HCT116 (cell line): ENCODE results near the gene AGAP1. TPM values are rescaled to one million over a fixed set of nuclear protein-coding genes. Genes with fewer than 3 reads are reported as not detected.

Source experiments
- ATAC-seq: fragments of 200-7000 bp; cut with Tn5 transposase; 2 replicates; pipeline ENCODE4 v1.9.1; 2020; ENCODE audit warnings: mild to moderate bottlenecking, moderate library complexity
- BruUV-seq: library from RNA; stranded (reverse); fragments of 400-500 nt; replicated peaks from 2 replicates; lab custom pipeline; 2021; lab: Mats Ljungman, UMichigan
- CTCF ChIA-PET: fragments of 300-600 bp; sonication (Branson Sonifier 250); formaldehyde crosslinking; loops from one replicate; lab custom pipeline; 2021; ENCODE audit warnings: antibody characterized with exemption; lab: Charles Lee
- POLR2A ChIA-PET: fragments of 300-600, 350-600 bp; sonication (Branson Sonifier 250); formaldehyde crosslinking; loops from one replicate; lab custom pipeline; 2021; ENCODE audit warnings: antibody characterized with exemption; lab: Charles Lee
- RAD21 ChIA-PET, 2 experiments: fragments of 300-600 bp; sonication (Branson Sonifier 250); formaldehyde crosslinking; loops; one replicate each; lab custom pipeline; 2023; ENCODE audit warnings: low total read pairs in 2 of 2; ENCODE audit not compliant: uncharacterized antibody in 2 of 2, unreplicated experiment in 2 of 2, low non-redundant PET in 1 of 2; lab: Charles Lee
- DNase-seq: peaks from one replicate; pipeline ENCODE4 v3.0.0-alpha.2; 2010; ENCODE audit warnings: low read depth, low spot score
- H2AFZ ChIP-seq: fragments of 200-600 bp; shearing (Covaris generic), sonication (generic); 2 replicates; pipeline ENCODE4 v1.6.1; 2017; ENCODE audit warnings: low read depth, mixed run types, mixed read lengths, antibody characterized with exemption, low read length; ENCODE audit not compliant: poor library complexity, severe bottlenecking
- H3K27ac ChIP-seq: 2 replicates; pipeline ENCODE4 v1.5.1; 2012; ENCODE audit warnings: low read depth, low read length
- H3K27me3 ChIP-seq: fragments of 200-600 bp; sonication (generic); 2 replicates; pipeline ENCODE4 v1.6.1; 2016; ENCODE audit warnings: mixed run types, low read length, mixed read lengths; ENCODE audit not compliant: insufficient read depth
- H3K36me3 ChIP-seq, 2 experiments: fragments of 200-500 bp in 1 of 2; fragments of 200-600 bp in 1 of 2; sonication (Bioruptor generic) in 1 of 2; sonication (generic) in 1 of 2; 2 replicates each; pipeline versions ENCODE4 v1.5.1 to v1.6.1; 2014 to 2016; ENCODE audit warnings: low read length in 2 of 2, inconsistent platforms in 1 of 2, mixed read lengths in 1 of 2, mixed run types in 1 of 2; ENCODE audit not compliant: insufficient read depth in 2 of 2, control insufficient read depth in 1 of 2
- H3K4me1 ChIP-seq, 2 experiments: fragments of 200-600 bp in 1 of 2; sonication (generic) in 1 of 2; 2 replicates each; pipeline versions ENCODE4 v1.5.1 to v1.6.1; 2012 to 2017; ENCODE audit warnings: low read length in 2 of 2, inconsistent platforms in 1 of 2, mild to moderate bottlenecking in 1 of 2, mixed read lengths in 1 of 2, mixed run types in 1 of 2, moderate library complexity in 1 of 2; ENCODE audit not compliant: insufficient read depth in 2 of 2, control insufficient read depth in 1 of 2
- H3K4me2 ChIP-seq: fragments of 200-600 bp; sonication (generic); 2 replicates; pipeline ENCODE4 v1.6.1; 2017; ENCODE audit warnings: mixed run types, low read length, mixed read lengths
- H3K4me3 ChIP-seq, 2 experiments: fragments of 200-600 bp in 1 of 2; sonication (generic) in 1 of 2; replicated peaks in 1 of 2; 2 replicates each; pipeline ENCODE4 v1.5.1; 2011 to 2016; ENCODE audit warnings: low read length in 2 of 2, control low read depth in 1 of 2, low read depth in 1 of 2, mild to moderate bottlenecking in 1 of 2, mixed read lengths in 1 of 2, mixed run types in 1 of 2
- H3K79me2 ChIP-seq: fragments of 200-600 bp; sonication (generic); 2 replicates; pipeline ENCODE4 v1.6.1; 2017; ENCODE audit warnings: mild to moderate bottlenecking, mixed run types, low read length, moderate library complexity, mixed read lengths; ENCODE audit not compliant: insufficient read depth
- H3K9ac ChIP-seq: fragments of 200-600 bp; sonication (generic); 2 replicates; pipeline ENCODE4 v1.6.1; 2016; ENCODE audit warnings: low read length, mixed read lengths
- H3K9me2 ChIP-seq: fragments of 200-600 bp; sonication (generic), shearing (Covaris generic); 2 replicates; pipeline ENCODE4 v1.6.1; 2017; ENCODE audit warnings: mixed run types, mild to moderate bottlenecking, moderate library complexity; ENCODE audit not compliant: insufficient read depth
- H3K9me3 ChIP-seq, 2 experiments: fragments of 200-500 bp in 1 of 2; fragments of 200-600 bp in 1 of 2; sonication (Bioruptor generic) in 1 of 2; sonication (generic) in 1 of 2; 2 replicates each; pipeline ENCODE4 v1.6.1; 2014 to 2017; ENCODE audit warnings: low read length in 2 of 2, mixed read lengths in 2 of 2, inconsistent platforms in 1 of 2, low read depth in 1 of 2, mild to moderate bottlenecking in 1 of 2, mixed run types in 1 of 2, moderate library complexity in 1 of 2; ENCODE audit not compliant: control insufficient read depth in 1 of 2, insufficient read depth in 1 of 2
- H4K20me1 ChIP-seq: fragments of 200-600 bp; sonication (generic), shearing (Covaris generic); 2 replicates; pipeline ENCODE4 v1.6.1; 2017; ENCODE audit warnings: mixed run types, mild to moderate bottlenecking, moderate library complexity; ENCODE audit not compliant: insufficient read depth
- EGR1 ChIP-seq: IDR thresholded peaks from 2 replicates; pipeline ENCODE4 v1.6.1; 2012; ENCODE audit warnings: low read depth
- EZH2phosphoT487 ChIP-seq: fragments of 200-600 bp; IDR thresholded peaks from 2 replicates; pipeline ENCODE4 v1.6.1; 2018; ENCODE audit warnings: antibody characterized with exemption, borderline replicate concordance
- SIN3A ChIP-seq: IDR thresholded peaks from 2 replicates; pipeline ENCODE4 v1.6.1; 2012; ENCODE audit warnings: low read depth
- SRF ChIP-seq: IDR thresholded peaks from 2 replicates; pipeline ENCODE4 v1.6.1; 2012; ENCODE audit warnings: low read depth
- ZNF274 ChIP-seq: fragments of 200-500 bp; sonication (Bioruptor generic); IDR thresholded peaks from 2 replicates; pipeline ENCODE4 v1.6.1; 2014; ENCODE audit warnings: mild to moderate bottlenecking, low read depth, low read length, inconsistent platforms
- intact Hi-C: fragments of 100-400 bp; cut with micrococcal nuclease; formaldehyde crosslinking; loops from 2 replicates; pipeline ENCODE4 v1.10.0; 2022
- total RNA-seq: library from RNA; stranded (reverse); gene quantifications from one replicate; pipeline ENCODE4 v1.2.1, GENCODE V29; 2021; ENCODE audit not compliant: unreplicated experiment
- TF ChIP-seq, protein P1 (sequence below): IDR thresholded peaks from 2 replicates; pipeline ENCODE4 v1.6.1; 2012
- TF ChIP-seq, protein P2 (sequence below): IDR thresholded peaks from 2 replicates; pipeline ENCODE4 v1.6.1; 2012
- TF ChIP-seq, protein P3 (sequence below): IDR thresholded peaks from 2 replicates; pipeline ENCODE4 v1.6.1; 2011; ENCODE audit warnings: mild to moderate bottlenecking, low read length, moderate library complexity; ENCODE audit not compliant: insufficient replicate concordance; ENCODE audit errors: extremely low read depth
- TF ChIP-seq, protein P4 (sequence below), 3 experiments: fragments of 200-600 bp in 1 of 3; sonication (generic) in 1 of 3; IDR thresholded peaks in 2 of 3; conservative IDR thresholded peaks in 1 of 3; 2 replicates each; pipeline ENCODE4 v1.5.1; 2012 to 2017; ENCODE audit warnings: low read depth in 2 of 3, low read length in 2 of 3, antibody characterized with exemption in 1 of 3, borderline replicate concordance in 1 of 3, control low read depth in 1 of 3, mild to moderate bottlenecking in 1 of 3, mixed read lengths in 1 of 3, mixed run types in 1 of 3, moderate library complexity in 1 of 3; ENCODE audit not compliant: insufficient read depth in 1 of 3

AGAP1 gene
- total RNA-seq, 1 experiment from 2014 or later = 43.8 TPM

DNA sequence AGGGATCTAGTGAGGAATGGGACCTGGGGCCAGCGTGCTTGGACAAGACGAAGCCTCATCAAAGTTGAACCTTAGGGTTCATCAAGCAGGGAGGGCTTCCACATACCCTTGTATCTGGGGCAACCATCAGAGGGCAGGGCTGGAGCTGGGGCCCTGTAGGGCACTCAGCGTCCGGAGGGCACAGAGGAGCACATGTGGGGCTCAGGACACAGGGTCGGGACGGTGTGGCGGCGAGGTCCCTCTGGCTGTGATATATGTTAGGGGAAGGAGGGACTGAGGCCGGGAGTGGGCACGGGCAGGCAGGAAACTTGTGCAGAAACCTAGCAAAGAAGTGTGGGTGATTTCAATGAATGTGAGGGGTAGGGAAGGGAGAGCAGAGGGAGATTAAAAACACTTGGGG is 244.0 kb downstream of the AGAP1 start:
- no peak overlapping the region for H3K9ac ChIP-seq
- RAD21 ChIA-PET = no interaction called here
- no peaks in the 10 kb centered on the region for H3K9me3 ChIP-seq
- no peaks in the 10 kb centered on the region for H4K20me1 ChIP-seq
- no peak for TF ChIP-seq EZH2phosphoT487
- no peak for TF ChIP-seq SRF
- H3K79me2 ChIP-seq = peaks cover 14% of the 10 kb centered on the region; the same call in 1 of the 2 replicates
- intact Hi-C loops = no loop called here
- H3K4me1 ChIP-seq = no peaks in the 10 kb centered on the region
- ATAC-seq (no peak), DNase-seq (no peak)
- H3K36me3 ChIP-seq = no peaks in the 10 kb centered on the region
- H3K27ac ChIP-seq = no peak overlapping the region
- H3K4me3 ChIP-seq = no peak overlapping the region
- POLR2A ChIA-PET = no interaction called here
- H2AFZ ChIP-seq = no peak overlapping the region
- no TSS peak for BruUV-seq
- no peaks in the 10 kb centered on the region for H3K9me2 ChIP-seq
- H3K27me3 ChIP-seq = no peaks in the 10 kb centered on the region
- CTCF ChIA-PET = no interaction called here
- H3K4me2 ChIP-seq = no peak overlapping the region

DNA sequence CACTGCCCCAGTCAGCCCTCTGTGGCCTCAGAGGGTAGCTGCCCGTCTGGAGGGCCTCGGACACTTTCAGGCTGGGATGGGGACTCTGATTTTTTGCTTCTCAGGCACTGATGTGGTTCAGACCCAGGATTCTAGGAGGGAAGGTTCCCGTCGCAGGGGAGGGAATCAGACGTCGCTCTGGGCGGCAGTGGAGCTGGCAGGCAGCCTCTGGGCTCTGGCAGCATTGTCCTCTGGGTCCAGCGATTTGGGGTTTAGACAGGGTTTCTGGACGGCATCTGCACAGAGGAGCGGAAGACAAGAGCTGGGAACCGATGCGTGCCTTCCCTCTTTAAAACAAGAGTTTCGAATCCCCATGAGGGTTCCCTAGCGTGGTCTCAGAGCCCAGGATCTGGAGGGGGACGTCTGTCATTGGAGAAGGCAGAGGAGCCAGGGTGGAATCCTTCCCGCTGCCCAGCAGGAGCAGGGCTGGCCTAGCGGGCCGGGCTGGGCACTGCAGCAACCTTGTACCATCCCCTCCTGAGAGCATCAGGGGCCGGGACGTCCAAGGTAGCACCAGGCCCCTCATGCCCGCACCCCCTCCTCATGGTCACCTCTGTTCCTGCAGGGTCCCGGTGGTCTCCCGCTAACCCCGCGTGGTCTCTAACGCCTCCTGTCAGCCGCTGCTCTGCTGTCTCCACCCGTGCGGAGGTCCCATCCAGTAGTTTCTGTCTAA is 246.0 kb downstream of the AGAP1 start:
- Histone ChIP-seq H3K27ac (no peak overlapping the region), H3K4me2 (no peak overlapping the region), H3K9ac (no peak overlapping the region), H3K4me3 (no peak overlapping the region)
- ATAC-seq = no peak
- TF ChIP-seq EGR1 (no peak), ZNF274 (no peak), SIN3A (no peak)
- TF ChIP-seq, protein P1, sequence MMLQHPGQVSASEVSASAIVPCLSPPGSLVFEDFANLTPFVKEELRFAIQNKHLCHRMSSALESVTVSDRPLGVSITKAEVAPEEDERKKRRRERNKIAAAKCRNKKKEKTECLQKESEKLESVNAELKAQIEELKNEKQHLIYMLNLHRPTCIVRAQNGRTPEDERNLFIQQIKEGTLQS = no peak
- TF ChIP-seq, protein P2, sequence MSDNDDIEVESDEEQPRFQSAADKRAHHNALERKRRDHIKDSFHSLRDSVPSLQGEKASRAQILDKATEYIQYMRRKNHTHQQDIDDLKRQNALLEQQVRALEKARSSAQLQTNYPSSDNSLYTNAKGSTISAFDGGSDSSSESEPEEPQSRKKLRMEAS = no peak
- TF ChIP-seq, protein P3, sequence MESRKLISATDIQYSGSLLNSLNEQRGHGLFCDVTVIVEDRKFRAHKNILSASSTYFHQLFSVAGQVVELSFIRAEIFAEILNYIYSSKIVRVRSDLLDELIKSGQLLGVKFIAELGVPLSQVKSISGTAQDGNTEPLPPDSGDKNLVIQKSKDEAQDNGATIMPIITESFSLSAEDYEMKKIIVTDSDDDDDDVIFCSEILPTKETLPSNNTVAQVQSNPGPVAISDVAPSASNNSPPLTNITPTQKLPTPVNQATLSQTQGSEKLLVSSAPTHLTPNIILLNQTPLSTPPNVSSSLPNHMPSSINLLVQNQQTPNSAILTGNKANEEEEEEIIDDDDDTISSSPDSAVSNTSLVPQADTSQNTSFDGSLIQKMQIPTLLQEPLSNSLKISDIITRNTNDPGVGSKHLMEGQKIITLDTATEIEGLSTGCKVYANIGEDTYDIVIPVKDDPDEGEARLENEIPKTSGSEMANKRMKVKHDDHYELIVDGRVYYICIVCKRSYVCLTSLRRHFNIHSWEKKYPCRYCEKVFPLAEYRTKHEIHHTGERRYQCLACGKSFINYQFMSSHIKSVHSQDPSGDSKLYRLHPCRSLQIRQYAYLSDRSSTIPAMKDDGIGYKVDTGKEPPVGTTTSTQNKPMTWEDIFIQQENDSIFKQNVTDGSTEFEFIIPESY = no peak
- TF ChIP-seq, protein P4, sequence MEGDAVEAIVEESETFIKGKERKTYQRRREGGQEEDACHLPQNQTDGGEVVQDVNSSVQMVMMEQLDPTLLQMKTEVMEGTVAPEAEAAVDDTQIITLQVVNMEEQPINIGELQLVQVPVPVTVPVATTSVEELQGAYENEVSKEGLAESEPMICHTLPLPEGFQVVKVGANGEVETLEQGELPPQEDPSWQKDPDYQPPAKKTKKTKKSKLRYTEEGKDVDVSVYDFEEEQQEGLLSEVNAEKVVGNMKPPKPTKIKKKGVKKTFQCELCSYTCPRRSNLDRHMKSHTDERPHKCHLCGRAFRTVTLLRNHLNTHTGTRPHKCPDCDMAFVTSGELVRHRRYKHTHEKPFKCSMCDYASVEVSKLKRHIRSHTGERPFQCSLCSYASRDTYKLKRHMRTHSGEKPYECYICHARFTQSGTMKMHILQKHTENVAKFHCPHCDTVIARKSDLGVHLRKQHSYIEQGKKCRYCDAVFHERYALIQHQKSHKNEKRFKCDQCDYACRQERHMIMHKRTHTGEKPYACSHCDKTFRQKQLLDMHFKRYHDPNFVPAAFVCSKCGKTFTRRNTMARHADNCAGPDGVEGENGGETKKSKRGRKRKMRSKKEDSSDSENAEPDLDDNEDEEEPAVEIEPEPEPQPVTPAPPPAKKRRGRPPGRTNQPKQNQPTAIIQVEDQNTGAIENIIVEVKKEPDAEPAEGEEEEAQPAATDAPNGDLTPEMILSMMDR (IDR thresholded peaks at IDR 0.05 in 2 of 3, conservative IDR thresholded peaks at IDR 0.05 in 1 of 3; ENCODE audit: borderline replicate concordance in 1 of 3, insufficient read depth in 1 of 3, low read depth in 2 of 3, low read length in 2 of 3) = no peak
- TF ChIP-seq, all 23 proteins: peak for 0
- intact Hi-C loops = loop anchor here (10.0 kb wide), 3 partner anchors 65 to 1185 kb away; no protein-coding TSS in a partner anchor
- no TSS peak for BruUV-seq
- Histone ChIP-seq H2AFZ (no peak overlapping the region), H3K9me3 (no peaks in the 10 kb centered on the region), H3K36me3 (0 out of 4 replicates have a peak, but pooled peaks cover 0 to 3% of the 10 kb centered on the region in 2 experiments), H3K4me1 (no peaks in the 10 kb centered on the region), H3K27me3 (no peaks in the 10 kb centered on the region), H4K20me1 (no peaks in the 10 kb centered on the region), H3K79me2 (peaks cover 14% of the 10 kb centered on the region; the same call in 1 of the 2 replicates), H3K9me2 (no peaks in the 10 kb centered on the region)
- no peak for DNase-seq
- ChIA-PET RAD21 (no interaction called here), CTCF (interaction anchor here (0.8 to 1.4 kb wide), 2 partner anchors 26 to 101 kb away, joined by 3 to 5 read pairs; no protein-coding TSS in a partner anchor), POLR2A (no interaction called here)
